ENCODE data around the gene POLD2.

DNA sequence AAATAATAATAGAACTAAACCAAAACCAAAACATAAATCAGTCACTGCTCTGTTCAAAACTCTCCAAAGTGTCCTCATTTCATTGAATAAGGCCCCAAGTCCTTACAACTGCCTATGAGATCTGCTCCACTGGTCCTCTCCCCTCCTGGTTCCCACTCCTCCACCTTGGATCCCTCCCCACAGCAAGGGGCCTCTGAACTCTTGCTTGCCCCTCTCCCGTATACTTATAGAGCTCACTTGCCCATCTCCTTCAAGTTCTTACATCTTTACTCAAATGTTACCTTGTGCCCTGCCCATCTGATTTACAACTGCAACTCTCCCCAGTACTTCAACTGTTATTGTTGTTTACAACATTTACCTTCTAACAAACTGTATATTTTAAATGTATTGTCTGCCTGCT is 819 bp downstream of the POLD2 start:
- TF ChIP-seq, protein P1, sequence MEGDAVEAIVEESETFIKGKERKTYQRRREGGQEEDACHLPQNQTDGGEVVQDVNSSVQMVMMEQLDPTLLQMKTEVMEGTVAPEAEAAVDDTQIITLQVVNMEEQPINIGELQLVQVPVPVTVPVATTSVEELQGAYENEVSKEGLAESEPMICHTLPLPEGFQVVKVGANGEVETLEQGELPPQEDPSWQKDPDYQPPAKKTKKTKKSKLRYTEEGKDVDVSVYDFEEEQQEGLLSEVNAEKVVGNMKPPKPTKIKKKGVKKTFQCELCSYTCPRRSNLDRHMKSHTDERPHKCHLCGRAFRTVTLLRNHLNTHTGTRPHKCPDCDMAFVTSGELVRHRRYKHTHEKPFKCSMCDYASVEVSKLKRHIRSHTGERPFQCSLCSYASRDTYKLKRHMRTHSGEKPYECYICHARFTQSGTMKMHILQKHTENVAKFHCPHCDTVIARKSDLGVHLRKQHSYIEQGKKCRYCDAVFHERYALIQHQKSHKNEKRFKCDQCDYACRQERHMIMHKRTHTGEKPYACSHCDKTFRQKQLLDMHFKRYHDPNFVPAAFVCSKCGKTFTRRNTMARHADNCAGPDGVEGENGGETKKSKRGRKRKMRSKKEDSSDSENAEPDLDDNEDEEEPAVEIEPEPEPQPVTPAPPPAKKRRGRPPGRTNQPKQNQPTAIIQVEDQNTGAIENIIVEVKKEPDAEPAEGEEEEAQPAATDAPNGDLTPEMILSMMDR (IDR thresholded peaks at IDR 0.05): no peak
- TF ChIP-seq POLR2A (IDR thresholded peaks at IDR 0.05): no peak

All from breast epithelium (tissue), 3 donors.